HG03025 (cell line): ENCODE results near the gene ROCK1.

Source experiments
- ATAC-seq: cut with Tn5 transposase; IDR thresholded peaks from one replicate; pipeline ENCODE4 v1.9.1; 2021; ENCODE audit warnings: mild to moderate bottlenecking, moderate library complexity; ENCODE audit not compliant: unreplicated experiment, low FRiP score

The ROCK1 gene

DNA sequence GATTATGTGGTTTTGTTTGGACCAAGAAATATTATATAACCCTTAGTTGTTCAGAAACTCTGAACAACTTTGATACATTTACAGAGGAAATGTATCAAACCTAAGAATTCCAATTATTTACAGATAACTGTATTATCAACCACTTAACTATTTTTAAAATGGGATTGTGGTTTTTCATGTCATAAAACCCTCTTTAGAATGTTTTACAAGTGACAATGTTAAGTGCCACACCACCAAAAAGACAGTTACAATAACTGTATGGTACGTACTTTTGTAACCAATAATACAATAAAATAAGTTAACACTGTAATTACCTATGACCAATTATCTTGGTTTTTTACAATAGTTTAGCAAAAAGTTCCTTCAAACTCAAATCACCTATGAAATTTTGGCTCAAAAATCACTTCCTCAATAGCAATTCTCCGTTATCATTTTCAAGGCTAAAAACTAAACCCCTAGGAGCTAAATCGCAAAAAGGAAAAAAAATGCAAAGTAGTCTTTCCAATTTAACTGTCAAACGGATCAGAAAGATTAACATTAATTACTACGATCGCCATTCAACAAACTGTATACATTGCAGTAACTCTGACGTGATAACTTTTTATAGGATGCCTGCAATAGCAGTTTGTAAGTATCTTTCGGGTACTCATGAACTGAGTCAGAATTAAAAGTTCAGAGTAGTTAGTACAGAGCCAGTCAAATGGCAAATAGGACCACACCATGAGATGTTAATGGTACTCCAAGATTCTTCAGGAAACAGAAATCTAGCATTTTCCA, 1.5 kb downstream of the ROCK1 start:
- ATAC-seq: no peak

DNA sequence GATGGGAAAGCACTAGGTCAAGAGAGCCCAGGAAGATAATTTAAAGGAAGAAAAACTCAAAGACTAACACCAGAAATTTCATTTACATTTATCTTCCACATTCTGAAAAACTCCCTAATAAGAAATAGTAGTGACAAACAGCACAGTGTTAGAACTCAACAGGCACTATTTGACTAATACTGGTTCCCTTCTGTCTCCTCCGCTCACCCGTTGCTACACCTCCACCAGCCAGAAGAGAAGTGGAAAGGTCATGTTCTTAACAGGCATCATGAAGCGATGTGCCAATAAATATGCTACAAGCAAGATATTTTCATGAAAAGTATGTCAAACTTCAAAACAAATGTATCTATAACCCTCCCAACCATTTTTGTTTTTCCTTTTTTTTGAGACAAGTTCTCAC, 5.7 kb downstream of the ROCK1 start:
- peak; percentile 46 for ATAC-seq

DNA sequence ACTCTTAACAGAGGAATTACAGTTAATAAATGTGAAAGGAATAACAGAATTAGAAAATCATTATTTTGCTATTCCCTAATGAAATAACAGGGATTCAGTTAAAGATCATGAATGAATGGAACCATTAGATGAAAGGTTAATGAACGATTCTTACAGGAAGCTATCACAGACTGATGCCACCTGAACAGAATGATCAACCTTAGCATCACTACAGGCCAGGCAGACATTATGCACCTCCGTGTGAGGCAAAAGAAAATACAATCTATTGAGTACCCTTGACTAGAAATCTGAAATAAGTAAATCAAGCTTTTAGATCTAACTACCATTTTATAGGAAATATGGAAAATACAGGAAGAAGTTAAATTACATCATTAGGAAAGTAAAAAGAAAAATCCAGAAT, 10.4 kb downstream of the ROCK1 start:
- ATAC-seq: no peak

DNA sequence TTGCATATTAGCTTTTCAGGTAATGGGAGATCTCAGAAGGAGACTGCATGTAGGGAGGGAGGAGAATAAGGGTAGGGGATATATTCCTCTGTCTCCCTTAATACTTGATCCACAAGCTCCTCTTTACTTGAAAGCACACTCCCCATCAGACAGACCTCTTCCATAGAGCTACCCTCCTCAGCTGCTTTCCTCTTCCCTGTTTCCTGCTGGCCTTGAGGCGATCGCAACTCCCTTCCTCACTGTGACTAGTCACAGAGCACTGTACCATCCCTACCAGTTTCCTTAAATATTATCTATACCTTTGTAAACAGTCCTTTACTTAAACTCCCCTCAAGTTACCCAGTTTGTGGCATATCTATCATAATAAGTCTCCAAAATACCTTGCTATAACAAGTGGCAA, 10.9 kb downstream of the ROCK1 start:
- ATAC-seq: no peak

DNA sequence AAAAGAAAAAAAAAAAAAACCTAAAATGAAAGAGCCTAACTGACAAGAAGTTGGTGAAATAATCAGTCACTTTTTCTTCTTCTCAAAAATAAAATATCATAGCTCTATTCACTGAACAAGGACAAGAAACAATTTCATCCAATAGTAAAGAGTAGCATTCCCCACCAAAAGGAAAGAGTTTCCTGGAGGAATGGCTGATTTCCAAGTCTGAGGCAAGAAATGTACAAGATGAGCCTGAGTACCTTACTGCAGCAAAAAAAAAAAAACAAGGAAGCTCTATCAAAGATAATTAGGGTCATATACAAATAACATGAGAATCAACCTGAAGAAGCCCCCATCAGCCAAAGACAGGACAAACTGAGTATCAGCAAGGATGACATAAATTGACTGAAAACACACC, 11.5 kb downstream of the ROCK1 start:
- no peak for ATAC-seq

DNA sequence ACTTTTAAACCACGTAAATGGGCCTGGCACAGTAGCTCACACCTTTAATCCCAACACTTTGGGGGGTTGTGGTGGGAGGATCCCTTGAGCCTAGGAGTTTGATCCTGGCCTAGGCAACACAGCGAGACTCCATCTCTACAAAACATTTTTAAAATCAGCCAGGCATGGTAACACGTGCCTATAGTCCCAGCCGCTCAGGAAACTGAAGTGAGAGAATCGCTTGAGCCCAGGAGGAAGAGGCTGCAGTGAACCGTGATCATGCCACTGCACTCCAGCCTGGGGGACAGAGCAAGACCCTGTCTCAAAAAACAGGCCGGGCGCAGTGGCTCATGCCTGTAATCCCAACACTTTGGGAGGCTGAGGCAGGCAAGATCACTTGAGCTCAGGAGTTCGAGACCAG, 12.2 kb downstream of the ROCK1 start:
- ATAC-seq: peak; percentile 82

DNA sequence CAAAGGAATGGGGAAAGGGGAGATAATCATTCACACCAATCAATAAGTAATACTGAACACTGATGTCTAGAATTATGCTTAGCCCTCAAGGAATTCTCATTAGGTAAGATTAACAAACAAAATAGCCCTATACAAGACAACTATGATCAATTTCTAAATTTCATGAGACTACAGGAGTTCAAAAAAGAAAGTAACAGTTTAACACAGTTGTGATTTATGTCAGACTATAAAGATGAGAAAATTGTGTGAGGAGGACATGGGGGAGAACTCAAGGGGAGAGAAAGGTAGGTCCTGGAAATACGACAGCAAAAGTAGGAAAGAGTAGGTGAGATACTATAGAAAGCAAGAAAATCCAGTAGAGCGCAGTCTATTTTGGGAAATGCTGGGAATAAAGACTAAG, 14.9 kb downstream of the ROCK1 start:
- ATAC-seq: no peak

DNA sequence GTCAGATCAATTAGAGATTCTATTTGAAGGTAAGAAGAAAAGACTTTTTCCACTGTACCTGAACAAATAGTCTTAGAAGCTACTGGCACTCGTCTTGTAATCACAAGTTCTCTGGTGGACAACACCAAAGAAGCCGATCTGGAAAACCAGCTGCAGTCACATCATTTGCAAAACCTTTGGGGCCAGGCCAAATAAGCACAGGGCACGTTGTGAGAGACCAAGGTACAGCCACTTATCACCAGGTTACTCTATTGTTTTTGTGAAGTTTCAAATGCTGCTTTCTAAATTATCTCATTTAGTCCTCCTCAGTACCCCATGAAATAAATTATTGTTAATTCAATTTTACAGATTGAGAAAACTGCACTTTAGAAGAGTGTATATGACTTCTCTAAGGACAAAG, 18.5 kb downstream of the ROCK1 start:
- ATAC-seq: no peak

DNA sequence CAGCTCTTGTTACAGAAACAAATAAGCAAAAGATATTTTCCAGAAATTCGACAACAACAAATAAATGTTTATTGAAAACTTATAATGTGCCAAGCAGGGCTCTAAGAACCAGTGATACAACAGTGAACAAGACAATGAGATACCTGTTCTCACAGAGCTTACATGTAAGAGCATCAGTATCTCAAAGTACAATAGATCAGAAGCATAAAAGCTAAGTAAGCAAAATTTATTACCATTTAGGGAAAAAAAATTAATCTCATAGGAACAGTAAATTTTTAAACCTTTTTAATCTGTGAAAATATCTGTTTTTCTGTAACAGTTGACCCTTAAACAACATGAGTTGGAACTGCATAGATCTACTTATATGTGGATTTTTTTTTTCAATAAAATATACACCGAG, 20.9 kb downstream of the ROCK1 start:
- ATAC-seq: no peak

DNA sequence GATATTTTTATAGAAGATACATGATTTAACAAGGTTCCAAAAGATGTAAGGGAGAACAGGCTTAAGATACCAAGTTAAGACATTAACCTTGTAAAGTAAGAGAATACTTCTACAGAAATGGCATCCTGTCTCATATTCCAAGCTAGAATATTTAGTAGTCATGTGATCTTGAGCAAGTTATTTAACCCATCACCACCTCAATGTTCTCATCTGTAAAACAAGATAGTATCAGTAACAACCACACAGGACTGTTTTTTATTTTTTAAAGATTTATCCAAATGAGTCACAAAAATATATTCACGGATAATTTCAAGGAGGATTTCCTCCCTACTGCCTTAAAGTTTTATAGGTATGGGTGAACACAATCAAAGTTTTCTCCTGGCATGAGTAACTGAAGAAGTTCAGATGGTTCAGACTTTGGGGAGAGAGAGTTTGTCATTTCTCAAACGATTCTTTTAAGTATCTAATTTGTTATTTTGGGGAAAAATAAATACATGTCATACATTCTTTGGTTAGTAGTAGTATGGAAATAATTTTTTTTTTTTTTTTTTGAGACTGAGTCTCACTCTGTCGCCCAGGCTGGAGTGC, 25.9 kb downstream of the ROCK1 start:
- ATAC-seq: no peak

DNA sequence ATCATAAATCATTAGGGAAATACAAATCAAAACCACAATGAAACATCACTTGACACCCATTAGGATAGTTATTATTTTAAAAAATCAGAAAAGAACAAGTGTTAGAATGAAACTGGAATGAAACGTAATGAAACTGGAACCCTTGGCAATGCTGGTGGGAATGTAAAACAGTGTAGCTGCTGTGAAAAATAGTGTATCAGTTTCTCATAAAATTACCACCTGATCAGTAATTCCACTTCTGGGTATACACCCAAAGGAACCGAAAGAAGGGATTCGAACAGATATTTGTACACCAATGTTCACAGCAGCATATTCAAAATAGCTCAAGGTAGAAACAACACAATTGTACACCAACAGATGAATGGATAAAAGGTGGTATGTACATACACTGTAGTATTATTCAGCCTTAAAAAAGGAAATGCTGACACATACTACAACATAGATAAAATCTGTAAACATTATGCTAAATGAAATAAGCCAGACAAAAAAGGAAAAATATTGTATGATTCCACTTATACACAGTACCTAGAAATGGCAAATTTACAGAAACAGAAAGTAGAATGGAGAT, 27.0 kb downstream of the ROCK1 start:
- ATAC-seq: no peak

DNA sequence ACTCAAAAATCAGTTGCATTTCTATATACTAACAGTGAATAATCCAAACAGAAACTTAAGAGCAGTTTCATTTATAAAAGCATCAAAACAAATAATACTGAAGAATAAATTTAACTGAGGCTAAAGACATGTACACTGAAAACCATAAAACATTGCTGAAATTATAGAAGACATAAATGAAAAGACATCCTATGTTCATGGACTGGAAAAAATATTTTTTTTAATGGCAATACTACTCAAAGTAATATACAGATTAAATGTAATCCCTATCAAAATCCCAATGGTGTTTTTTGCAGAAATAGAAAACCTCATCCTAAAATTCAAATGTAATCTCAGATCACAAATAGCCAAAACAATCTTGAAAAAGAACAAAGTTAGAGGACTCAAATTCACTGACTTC, 28.6 kb downstream of the ROCK1 start:
- no peak for ATAC-seq

DNA sequence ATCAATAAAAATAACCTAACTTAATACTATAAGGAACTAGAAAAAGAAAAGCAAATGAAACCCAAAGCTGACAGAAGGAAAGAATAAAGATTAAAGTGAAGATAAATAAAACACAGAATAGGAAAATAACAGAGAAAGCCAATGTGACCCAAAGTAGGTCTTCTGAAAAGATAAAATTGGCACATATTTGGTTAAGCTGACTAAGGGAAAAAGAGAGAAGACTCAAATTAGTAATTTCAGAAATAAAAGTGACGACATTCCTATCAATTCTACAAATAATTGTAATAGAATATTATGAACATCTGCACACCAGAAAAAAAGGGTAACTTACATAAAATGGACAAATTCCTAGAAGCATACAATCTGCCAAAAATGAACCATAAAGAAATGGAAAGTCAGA, 30.2 kb downstream of the ROCK1 start:
- no peak for ATAC-seq

DNA sequence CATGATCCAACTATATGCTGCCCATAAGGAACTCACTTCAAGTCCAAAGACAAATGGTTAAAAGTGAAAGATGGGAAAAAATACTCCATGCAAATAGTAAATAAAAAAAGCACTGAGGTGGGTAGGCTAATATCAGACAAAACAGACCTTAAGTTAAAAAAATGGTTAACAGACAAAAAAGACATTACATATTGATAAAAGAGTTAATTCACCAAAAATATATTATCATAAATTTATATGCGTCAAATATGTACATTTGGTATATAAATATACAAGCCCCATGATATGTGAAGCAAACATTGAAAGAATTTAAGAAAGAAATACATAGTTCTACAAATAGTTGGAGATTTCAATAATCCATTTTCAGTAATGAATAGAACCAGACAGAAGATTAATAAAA, 31.0 kb downstream of the ROCK1 start:
- ATAC-seq: no peak

DNA sequence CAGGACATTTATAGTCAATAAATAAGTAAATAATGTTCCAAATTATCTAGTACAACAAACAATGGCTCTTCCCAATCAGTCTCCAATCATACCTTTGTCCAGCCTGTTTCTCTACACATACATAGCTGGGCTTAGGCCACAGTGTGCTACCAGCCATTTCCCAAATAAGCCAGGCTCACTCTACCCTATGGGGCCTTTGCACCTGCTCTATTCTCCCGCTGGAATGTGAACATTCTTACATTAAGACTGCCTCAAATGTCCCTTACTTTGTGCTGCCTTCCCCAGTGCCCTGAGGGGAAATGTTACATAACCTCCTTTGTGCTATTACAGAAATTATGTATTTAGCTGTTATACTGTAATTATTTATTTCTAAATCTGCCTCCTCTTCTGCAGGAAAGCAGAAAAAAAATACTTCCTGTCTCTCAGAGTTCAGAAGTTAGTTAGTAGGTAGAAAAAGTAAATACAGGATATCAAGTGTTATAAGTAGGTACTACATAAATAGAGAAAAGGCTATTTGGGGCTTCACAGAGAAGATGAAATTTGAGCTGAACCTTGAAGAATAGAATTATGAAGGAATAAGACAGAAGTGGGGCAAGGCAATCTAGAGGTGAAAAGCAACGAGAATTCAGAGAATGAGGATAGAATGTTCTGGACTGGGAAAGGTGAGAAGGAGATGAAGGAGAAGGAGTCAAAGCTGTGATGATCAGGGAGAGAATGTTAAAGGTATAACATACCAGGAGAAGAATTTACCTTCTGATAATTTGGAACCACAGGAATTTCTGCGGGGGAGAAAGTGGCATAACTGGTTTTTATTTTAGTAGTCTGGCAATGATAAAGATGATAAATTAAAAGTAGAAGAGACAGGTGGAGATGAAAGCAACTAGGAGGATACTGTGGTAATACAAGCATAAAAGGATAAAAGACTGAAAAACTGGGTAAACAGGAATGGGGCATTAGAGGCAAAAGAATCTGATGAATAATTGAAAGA, 37.0 kb downstream of the ROCK1 start:
- ATAC-seq: no peak

DNA sequence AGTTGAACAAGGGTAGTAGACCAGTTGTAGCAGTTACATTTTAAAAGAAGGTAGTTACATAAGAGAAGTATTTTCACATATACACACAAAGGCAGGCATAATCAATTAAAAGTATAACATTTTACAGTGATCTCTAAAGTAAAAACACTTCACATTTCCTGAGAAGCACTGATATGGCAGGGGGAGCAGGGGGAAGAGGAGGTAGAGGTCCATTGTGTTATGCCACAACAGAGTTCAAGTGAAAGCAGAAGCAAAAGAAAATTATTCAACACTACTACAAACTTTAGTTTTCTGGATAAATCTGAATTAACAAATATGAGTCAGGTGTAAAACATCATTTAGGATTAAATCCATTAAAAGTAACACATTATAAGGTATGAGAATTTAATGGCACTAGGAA, 38.4 kb downstream of the ROCK1 start:
- ATAC-seq: no peak

DNA sequence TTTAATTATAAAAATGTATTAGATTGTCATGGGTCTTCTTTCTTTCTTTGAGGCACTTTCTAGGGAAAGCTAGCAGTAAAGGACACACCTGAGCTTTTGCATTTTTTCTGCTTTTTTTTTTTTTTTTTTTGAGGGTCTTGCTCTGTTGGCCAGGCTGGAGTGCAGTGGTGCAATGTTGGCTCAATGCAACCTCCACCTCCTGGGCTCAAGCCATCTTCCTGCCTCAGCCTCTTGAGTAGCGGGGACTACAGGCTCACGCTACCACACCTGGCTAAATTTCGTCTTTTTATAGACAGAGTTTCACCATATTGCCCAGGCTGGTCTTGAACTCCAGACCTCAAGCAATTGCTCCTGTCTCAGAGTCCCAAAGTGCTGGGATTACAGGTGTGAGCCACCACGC, 40.5 kb downstream of the ROCK1 start:
- no peak for ATAC-seq

DNA sequence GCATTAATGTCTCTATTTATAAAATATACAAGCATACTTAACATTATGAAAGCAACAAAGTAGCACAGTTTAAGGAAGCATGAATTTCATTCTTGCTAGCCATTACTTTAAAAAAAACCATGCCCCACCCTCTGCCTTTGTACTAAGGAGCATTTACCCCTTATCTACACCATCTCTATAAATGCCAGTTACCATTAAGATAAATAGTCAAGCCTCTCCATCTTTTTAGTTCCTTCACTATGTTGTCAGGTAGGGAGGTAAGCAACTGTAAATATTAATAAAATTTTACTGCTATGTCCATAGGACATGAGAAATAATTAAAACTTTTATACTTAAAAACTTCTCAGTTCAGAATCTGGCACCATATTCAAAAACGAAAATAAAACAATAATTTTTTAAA, 42.1 kb downstream of the ROCK1 start:
- ATAC-seq: no peak

DNA sequence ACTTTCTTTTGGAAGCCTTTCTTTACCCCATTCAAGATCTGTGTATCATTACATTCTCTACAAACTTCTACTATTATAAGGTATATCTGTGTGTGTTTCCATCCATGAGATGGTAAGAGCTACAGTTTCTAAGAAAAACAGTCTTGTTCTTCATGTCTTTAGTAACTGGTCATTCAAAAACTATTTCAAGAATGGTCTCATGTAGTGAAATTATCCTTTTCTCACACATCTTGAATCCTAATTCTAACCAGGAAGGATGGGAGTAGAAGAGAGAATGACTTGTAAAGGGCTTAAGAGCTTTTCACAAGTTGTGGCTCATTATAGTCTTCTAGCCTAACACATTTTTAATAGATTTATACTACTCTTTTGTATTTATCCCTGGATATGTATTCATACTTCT, 47.3 kb downstream of the ROCK1 start:
- no peak for ATAC-seq

DNA sequence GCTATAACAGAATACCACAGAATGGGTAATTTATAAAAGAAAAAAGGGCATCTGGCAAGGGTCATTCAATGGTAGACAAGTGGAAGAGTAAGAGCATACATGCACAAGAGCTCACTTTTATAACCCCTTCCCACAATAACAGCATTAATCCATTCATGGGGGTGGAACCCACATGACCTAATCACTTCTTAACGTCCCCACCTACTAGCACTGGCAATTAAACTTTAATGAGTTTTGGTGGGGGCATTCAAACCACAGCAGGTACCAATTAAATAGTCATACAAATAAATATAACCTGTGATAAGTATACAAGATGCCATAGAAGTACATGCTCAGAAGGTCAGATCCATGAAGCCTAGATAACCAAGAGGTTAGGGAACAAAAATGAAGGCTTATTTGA, 48.6 kb downstream of the ROCK1 start:
- no peak for ATAC-seq

DNA sequence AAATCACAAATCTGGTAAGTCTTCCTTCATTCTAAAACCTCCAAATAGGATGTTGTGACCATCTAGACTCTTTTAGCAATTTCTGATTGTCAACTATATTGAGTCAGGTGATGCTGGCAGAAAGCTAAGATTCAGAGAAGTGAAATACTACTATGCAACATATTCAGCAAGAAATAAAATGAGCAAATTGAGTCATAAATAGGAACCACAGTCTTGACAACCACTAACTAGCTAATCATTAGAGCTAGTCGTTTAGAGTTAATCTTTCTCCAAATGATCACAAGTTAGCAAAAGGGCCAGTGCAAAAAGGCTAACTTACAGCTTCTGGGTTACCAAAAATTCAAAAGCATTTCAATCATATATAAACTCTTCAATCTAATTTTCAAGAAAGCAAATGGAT, 54.5 kb downstream of the ROCK1 start:
- ATAC-seq: no peak
